Measurements from ENCODE around the gene KRT79.

- TF ChIP-seq, protein P1, sequence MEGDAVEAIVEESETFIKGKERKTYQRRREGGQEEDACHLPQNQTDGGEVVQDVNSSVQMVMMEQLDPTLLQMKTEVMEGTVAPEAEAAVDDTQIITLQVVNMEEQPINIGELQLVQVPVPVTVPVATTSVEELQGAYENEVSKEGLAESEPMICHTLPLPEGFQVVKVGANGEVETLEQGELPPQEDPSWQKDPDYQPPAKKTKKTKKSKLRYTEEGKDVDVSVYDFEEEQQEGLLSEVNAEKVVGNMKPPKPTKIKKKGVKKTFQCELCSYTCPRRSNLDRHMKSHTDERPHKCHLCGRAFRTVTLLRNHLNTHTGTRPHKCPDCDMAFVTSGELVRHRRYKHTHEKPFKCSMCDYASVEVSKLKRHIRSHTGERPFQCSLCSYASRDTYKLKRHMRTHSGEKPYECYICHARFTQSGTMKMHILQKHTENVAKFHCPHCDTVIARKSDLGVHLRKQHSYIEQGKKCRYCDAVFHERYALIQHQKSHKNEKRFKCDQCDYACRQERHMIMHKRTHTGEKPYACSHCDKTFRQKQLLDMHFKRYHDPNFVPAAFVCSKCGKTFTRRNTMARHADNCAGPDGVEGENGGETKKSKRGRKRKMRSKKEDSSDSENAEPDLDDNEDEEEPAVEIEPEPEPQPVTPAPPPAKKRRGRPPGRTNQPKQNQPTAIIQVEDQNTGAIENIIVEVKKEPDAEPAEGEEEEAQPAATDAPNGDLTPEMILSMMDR (IDR thresholded peaks at IDR 0.05; ENCODE audit: insufficient read depth, low read length): no peak
- no peak for TF ChIP-seq POLR2AphosphoS5 (IDR thresholded peaks at IDR 0.05; ENCODE audit: low read depth)
- TF ChIP-seq, protein P2, sequence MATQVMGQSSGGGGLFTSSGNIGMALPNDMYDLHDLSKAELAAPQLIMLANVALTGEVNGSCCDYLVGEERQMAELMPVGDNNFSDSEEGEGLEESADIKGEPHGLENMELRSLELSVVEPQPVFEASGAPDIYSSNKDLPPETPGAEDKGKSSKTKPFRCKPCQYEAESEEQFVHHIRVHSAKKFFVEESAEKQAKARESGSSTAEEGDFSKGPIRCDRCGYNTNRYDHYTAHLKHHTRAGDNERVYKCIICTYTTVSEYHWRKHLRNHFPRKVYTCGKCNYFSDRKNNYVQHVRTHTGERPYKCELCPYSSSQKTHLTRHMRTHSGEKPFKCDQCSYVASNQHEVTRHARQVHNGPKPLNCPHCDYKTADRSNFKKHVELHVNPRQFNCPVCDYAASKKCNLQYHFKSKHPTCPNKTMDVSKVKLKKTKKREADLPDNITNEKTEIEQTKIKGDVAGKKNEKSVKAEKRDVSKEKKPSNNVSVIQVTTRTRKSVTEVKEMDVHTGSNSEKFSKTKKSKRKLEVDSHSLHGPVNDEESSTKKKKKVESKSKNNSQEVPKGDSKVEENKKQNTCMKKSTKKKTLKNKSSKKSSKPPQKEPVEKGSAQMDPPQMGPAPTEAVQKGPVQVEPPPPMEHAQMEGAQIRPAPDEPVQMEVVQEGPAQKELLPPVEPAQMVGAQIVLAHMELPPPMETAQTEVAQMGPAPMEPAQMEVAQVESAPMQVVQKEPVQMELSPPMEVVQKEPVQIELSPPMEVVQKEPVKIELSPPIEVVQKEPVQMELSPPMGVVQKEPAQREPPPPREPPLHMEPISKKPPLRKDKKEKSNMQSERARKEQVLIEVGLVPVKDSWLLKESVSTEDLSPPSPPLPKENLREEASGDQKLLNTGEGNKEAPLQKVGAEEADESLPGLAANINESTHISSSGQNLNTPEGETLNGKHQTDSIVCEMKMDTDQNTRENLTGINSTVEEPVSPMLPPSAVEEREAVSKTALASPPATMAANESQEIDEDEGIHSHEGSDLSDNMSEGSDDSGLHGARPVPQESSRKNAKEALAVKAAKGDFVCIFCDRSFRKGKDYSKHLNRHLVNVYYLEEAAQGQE (IDR thresholded peaks at IDR 0.05; ENCODE audit: insufficient replicate concordance, low read depth): no peak
Observed at GRCh38 chr12:52779914-52780313, 54.2 kb downstream of the KRT79 start.
